HG02970 (cell line): ENCODE measurements around the gene ZFR.
A peak's percentile ranks its signal among the peaks of the same experiment; 100 is the strongest.
"Not testable (repeated sequence)": the region's sequence is repeated elsewhere in the genome, so short reads cannot be mapped to it uniquely, and the experiment has no call there.

Source experiments
- ATAC-seq: cut with Tn5 transposase; IDR thresholded peaks from one replicate; pipeline ENCODE4 v1.9.1; 2021; ENCODE audit warnings: mild to moderate bottlenecking, moderate library complexity, moderate number of reproducible peaks; ENCODE audit not compliant: unreplicated experiment, low FRiP score

Gene ZFR

GRCh38 chr5:32326216-32326772 is 118.2 kb downstream of the ZFR start:
- ATAC-seq = no peak

DNA sequence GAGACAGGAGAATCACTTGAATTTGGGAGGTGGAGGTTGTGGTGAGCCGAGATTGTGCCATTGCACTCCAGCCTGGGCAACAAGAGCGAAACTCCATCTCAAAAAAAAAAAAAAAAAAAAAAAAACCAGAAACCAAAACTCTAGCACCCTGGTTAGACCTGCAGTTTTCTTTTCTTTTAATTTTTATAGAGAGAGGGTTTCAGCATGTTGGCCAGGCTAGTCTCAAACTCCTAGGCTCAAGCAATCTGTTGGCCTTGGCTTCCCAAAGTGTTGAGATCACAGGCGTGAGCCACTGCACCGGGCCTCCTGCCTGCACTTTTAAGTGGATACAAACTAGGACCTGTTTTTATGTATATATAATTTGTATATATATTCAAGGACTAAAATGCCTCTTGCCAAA is 118.9 kb downstream of the ZFR start:
- no peak for ATAC-seq

DNA sequence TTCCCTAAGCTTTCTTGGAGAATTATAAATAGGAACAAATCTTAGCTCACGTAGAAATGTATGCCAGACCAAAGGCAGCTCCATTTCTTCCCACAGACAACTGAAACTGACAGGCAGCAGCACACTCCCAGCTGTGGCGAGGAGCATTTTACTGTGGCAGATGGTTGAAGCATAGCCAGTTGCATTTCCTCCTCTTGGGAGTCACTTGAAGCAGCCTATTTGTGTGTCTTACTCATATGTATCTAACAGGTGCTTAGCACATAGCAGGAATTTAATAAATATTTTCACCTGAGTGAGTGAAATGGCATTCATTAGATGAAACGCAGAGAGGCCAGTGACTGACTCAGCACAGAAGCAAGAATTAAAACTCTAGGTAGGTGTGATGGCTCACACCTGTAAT is 119.5 kb downstream of the ZFR start:
- ATAC-seq = no peak

GRCh38 chr5:32323741-32324140 is 120.8 kb downstream of the ZFR start:
- ATAC-seq = no peak

GRCh38 chr5:32322882-32323281 is 121.7 kb downstream of the ZFR start:
- no peak for ATAC-seq

- ATAC-seq = not testable (repeated sequence)
These were observed 122.8 kb downstream of the ZFR start for GRCh38 chr5:32321787-32322186.

GRCh38 chr5:32320576-32320975 is 124.0 kb downstream of the ZFR start:
- ATAC-seq = no peak

DNA sequence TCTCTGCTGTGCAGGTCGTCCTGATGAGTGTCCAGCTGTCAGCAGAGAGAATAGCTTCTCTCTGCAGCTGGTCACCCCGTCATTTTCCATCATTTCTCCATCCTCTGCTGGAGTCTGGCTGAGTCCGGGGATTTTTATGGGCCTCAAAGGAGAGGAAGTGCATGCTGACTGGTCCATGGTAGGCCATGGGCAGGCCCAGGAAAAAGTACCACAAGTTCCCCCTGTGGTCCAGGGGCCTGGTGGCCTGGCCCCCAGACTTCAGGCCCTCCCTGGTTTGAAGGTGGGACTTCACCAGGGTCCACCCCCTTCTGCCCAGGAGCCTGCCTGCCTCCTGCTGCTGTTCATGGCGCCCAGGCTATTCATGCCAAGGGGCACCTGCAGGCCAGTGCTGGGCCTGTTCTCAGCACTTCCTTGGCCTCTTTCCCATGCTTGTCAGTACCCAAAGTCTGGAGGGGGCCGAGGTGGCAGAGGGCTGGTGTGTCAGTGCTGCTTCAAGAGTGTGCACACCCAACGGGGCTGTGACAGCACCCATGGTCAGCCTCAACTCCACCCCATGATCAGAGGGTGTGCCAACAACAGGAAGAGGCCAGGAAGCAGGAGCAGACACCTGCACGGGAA is 124.5 kb downstream of the ZFR start:
- no peak for ATAC-seq

- no peak for ATAC-seq
These were observed 125.1 kb downstream of the ZFR start for GRCh38 chr5:32319392-32319791.

DNA sequence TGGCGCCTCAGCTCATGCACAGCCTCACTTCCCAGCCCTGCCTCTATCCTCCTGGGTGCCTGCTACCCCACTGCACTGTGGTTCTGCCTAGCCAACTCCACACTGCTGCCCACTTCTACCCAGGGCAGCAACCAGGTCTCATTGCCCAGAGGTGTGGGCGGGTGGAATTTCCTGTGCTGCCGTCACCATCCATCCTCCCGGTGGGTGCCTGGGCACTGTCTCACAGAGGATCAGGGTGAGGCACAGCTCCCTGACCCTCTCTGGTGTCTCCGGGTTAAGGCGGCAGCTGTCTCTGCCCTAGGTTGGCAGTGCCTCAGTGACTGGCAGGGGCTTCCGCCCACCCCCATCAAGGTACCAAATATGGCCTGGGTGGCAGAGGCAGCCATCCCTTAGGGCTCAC is 127.5 kb downstream of the ZFR start:
- ATAC-seq = no peak

DNA sequence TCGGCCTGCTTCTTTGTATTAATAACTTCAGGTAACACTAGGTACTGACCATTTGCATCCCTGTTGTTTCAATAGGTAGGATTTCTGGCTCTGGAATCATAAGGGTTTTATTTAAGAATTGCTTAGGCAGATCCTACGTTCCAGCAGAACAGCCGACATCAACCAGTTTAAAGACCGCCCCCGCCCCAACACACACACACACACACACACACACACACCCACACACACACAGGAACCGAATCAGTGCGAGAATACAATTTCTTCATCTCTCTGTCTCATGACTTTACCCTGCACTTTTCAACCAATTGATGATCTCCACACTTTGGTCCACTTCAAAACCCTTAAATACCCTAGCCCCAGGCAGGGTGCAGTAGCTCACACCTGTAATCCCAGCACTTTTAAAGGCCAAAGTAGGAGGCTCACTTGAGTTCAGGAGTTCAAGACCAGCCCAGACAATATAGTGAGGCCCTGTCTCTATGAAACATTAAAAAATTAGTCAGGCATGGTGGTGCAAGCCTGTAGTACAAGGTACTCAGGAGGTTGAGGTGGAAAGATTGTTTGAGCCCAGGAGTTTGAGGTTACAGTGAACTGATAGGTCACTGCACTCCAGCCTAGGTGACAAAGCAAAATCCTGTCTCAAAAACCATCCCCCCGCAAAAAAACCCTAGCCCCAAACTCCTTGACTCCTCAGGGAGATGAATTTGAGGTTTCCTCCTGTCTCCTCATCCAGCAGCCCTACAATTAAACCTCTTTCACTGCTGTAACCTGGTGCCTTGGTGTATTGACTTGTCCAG is 129.1 kb downstream of the ZFR start:
- ATAC-seq = no peak

- no peak for ATAC-seq
These were observed 129.9 kb downstream of the ZFR start for GRCh38 chr5:32314658-32315057.

GRCh38 chr5:32314152-32314488 is 130.4 kb downstream of the ZFR start:
- not testable (repeated sequence) for ATAC-seq

DNA sequence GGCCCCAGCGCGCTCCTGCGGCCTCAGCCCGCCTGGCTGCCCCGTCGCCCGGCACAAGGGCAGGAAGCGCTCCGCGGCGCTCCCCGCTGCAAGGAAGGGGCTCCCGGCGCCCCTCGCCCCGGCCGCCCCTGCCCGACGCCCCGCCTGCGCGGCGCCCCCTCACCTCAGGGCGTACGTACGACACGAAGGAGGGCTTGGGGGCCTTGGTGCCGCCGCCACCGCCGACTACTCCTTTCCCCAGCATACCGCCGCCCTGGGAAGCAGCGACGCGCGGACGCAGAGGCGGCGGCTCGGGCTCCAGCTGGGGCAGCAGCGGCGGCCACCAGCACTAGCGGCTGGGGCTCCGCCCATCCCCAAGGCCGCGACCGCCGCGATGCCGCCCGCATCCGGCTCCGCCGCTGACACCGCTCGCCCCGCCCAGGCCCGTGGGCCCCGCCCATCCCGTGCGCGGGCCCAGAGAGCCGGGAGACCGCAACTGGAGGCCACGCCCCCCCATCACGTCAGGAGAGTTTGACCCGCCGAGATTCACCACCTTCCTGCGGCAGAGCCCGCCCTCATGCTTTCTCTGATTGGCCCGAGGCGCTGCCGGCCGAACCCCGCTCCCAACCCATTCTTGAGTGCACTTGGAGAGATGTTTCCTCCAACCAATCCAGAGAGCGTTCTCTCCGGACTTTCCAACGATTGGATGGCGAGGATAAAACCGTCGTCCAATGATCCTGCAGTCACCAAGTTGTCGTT is 131.8 kb downstream of the ZFR start, which contains the start of gene MTMR12:
MTMR12 (minus strand) TSS at position 345 of the 738 bp plus-strand sequence; CDS start at position 244, 101 bp downstream.
- peak; percentile 97 for ATAC-seq

DNA sequence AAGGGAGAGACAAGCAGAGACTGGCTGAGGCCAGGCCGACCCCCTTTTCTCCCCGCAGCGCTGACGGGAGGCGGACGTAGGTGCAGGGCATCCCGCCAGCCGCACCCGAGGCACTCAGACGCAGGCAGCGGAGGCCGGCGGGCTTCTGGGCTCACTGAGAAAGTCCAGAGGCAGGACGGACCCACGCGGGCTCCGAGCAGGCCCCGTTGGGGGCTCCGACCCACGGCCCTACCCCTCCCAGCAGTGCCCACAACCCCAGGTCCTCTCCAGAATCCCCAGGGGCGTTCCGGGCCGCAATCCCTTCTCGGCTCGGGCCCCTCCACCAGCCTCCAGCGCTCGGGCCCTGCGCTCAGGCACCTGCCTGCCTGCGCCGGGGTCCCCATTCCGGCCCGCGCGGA is 132.3 kb downstream of the ZFR start:
- peak; percentile 29 for ATAC-seq

DNA sequence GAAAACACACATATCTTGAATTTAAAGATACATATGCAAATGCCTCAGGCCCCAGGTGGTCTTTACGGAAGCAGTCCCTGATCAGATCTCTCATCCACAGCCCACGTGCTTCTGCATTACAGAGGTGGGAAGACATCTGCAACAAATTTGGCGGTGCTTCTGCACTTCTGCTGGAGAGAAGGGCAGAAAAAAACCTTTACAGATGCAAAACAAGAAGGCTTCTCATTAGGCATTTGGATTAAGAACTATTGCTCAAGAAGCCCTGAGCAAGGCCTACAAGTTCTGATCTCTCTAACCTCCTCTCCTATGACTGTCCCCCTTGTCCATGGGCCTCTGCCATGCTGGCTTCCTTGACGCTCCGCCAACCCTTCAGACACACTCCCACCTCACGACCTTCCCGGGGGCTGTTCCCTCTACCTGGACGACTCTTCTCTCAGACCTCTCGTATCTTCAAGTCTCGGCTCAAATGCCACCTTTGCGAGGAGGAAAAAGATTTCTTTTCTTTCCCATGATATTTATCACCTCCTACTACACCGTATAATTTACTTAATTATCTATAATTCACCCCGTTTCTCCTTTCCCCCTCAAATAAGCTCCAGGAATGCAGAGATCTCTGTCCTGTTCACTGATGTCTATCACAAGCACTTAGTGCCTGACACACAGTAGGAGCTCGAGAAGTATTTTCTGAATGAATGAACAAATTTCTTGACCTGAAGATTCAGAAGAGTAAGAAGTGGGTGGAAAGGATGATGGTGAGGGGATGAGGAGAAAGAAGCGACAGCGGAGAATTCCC is 132.9 kb downstream of the ZFR start:
- ATAC-seq = no peak

GRCh38 chr5:32309761-32310160 is 134.8 kb downstream of the ZFR start:
- ATAC-seq = no peak

DNA sequence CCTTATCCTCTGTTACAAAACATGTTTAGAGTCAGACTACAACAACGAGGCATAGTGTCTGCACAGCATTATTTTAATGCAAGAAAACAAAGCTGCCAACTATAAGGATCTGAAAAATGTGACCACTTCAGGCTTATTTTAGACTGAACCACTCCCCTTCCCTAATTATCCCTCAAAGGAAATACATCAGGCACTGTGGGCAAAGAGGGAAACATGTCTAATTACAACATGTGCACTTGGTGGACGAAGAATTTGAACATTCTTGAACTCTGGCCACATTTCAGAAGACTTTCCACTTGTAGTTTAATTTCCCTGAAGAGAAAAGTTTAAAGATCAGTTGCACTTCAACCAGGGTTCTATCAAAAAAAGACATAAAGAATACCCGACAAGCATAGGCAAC is 135.6 kb downstream of the ZFR start:
- ATAC-seq = no peak

DNA sequence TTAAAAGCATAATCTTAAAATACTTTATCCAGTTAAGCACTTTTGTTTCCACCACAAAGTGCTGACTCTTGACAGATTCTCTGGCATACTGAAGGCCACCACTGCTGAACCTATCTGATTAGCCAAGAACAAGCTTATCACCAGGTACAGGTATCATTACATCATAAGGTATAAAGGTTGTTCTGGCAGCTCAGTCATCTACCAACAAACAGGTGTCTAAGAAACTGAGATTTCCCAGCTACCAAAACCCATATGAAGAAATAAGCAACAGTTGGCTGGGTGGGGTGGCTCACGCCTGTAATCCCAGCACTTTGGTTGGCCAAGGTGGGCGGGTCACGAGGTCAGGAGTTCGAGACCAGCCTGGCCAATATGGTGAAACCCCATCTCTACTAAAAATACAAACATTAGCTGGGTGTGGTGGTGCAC is 136.8 kb downstream of the ZFR start:
- no peak for ATAC-seq

- no peak for ATAC-seq
These were observed 139.9 kb downstream of the ZFR start for GRCh38 chr5:32304622-32305021.
